Vagina (tissue), 2 donors: ENCODE results near the gene ARL3. TPM values are rescaled to one million over a fixed set of nuclear protein-coding genes. Genes with fewer than 3 reads are reported as not detected.

ENCODE experiments used
- DNase-seq, 2 donors: peaks; one replicate each; pipeline ENCODE4 v3.0.0-alpha.2; 2017; ENCODE audit errors: extremely low spot score in 2 of 2
- H3K27ac ChIP-seq: fragments of 200-600 bp; sonication (generic); one replicate; pipeline ENCODE4 v1.5.1; 2019
- H3K27me3 ChIP-seq: fragments of 200-600 bp; sonication (generic); one replicate; pipeline ENCODE4 v1.5.1; 2019
- H3K36me3 ChIP-seq, 2 donors: fragments of 200-600 bp; sonication (generic); one replicate each; pipeline ENCODE4 v1.5.1; 2017 to 2019
- H3K4me1 ChIP-seq: fragments of 200-600 bp; sonication (generic); one replicate; pipeline ENCODE4 v1.5.1; 2019
- H3K4me3 ChIP-seq, 2 donors: fragments of 200-600 bp; sonication (generic); 1 replicate in 1 of 2; 2 replicates in 1 of 2; pipeline ENCODE4 v1.5.1; 2016 to 2019
- H3K9me3 ChIP-seq: fragments of 200-600 bp; sonication (generic); one replicate; pipeline ENCODE4 v1.5.1; 2019
- CTCF ChIP-seq, 3 experiments: fragments of 450-650 bp in 2 of 3; fragments of 200-600 bp in 1 of 3; sonication (generic) in 1 of 3; IDR thresholded peaks; one replicate each; pipeline ENCODE4 v1.5.1; 2017 to 2019; ENCODE audit warnings: antibody characterized with exemption in 3 of 3, mild to moderate bottlenecking in 2 of 3, moderate library complexity in 2 of 3
- POLR2A ChIP-seq, 2 donors: fragments of 450-650 bp; IDR thresholded peaks; one replicate each; pipeline ENCODE4 v1.6.1; 2017; ENCODE audit warnings: antibody characterized with exemption in 2 of 2, mild to moderate bottlenecking in 2 of 2, moderate library complexity in 2 of 2
- POLR2AphosphoS5 ChIP-seq, 2 donors: sonication (generic); formaldehyde crosslinking; IDR thresholded peaks; one replicate each; pipeline ENCODE4 v1.9.0; 2017; ENCODE audit warnings: antibody characterized with exemption in 2 of 2, mild to moderate bottlenecking in 2 of 2, low read depth in 1 of 2; ENCODE audit not compliant: insufficient read depth in 1 of 2
- intact Hi-C: fragments of 100-400 bp; cut with DNase I; formaldehyde crosslinking; loops from one replicate; pipeline ENCODE4 v1.15.1; 2023
- total RNA-seq: library from RNA; depleted of rRNA; stranded (reverse); fragments of >200 nt; gene quantifications from one replicate; pipeline ENCODE4 v1.2.3, GENCODE V29; 2016

The ARL3 gene
- total RNA-seq, 1 donor from 2014 or later: 7.4 TPM

GRCh38 chr10:102752934-102753664, 38.9 kb upstream of the ARL3 start:
- Histone ChIP-seq H3K36me3 (no peaks in the 10 kb centered on the region), H3K27me3 (no peaks in the 10 kb centered on the region), H3K9me3 (no peaks in the 10 kb centered on the region), H3K4me1 (peaks cover 51% of the 10 kb centered on the region), H3K4me3 (no peak overlapping the region), H3K27ac (peak overlapping the region; percentile 78)
- TF ChIP-seq CTCF (IDR thresholded peaks at IDR 0.05): peak in 2 of 3 experiments; percentile 35 to 55
- TF ChIP-seq POLR2A (IDR thresholded peaks at IDR 0.05): no peak
- no peak for DNase-seq
- intact Hi-C loops: no loop called here

DNA sequence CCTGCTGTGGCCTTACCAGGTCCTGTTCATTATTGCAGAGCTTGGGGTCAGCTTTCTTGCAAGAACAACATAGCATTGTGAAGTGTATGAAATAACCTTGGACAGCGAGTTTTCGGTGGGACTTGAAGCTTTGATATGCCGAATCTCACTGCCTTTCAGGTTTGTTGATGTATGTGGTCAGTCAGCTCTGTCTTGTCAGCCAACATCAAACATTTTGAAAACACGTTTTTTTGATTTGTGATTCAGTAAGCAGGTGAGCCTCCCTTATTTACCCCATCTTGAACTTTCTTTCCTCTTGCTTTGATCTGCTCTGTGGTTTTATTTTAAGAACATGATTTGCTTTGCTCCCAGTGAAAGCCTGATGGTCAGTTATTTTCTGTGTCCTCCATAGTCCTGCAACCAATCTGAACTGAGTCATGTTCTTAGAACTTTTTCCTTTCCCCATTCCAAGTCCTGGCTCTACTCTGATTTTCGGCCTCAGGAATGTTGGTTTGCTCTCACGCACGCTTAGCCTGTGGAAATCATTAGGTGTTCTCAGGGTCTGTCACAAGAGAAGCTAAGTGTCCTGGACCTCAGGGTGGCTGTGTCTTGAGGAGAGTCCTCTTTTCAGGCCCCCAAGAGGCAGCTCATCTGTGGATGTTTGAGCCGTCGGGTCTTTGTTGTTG, 38.2 kb upstream of the ARL3 start:
- TF ChIP-seq POLR2A (IDR thresholded peaks at IDR 0.05): no peak
- peak; percentile 11 to 22 for TF ChIP-seq POLR2AphosphoS5 (IDR thresholded peaks at IDR 0.05; ENCODE audit: insufficient read depth in 1 of 2, low read depth in 1 of 2)
- no peak for TF ChIP-seq CTCF (IDR thresholded peaks at IDR 0.05)
- H3K27ac ChIP-seq: peak overlapping the region; percentile 78
- H3K27me3 ChIP-seq: no peaks in the 10 kb centered on the region
- peaks cover 51% of the 10 kb centered on the region for H3K4me1 ChIP-seq
- no peak overlapping the region for H3K4me3 ChIP-seq
- intact Hi-C loops: no loop called here
- no peaks in the 10 kb centered on the region for H3K9me3 ChIP-seq
- H3K36me3 ChIP-seq: no peaks in the 10 kb centered on the region
- no peak for DNase-seq

- Histone ChIP-seq H3K4me3 (peak overlapping the region; percentile 88 to 99), H3K36me3 (no peaks in the 10 kb centered on the region), H3K27ac (peak overlapping the region; percentile 91), H3K9me3 (no peaks in the 10 kb centered on the region), H3K4me1 (peaks cover 44% of the 10 kb centered on the region), H3K27me3 (no peaks in the 10 kb centered on the region)
- intact Hi-C loops: no loop called here
- DNase-seq: no peak
- TF ChIP-seq POLR2AphosphoS5 (IDR thresholded peaks at IDR 0.05; ENCODE audit: insufficient read depth in 1 of 2, low read depth in 1 of 2) (no peak), CTCF (IDR thresholded peaks at IDR 0.05) (no peak), POLR2A (IDR thresholded peaks at IDR 0.05) (no peak)
Measured at GRCh38 chr10:102745157-102745556, 31.0 kb upstream of the ARL3 start.

- Histone ChIP-seq H3K4me1 (peaks cover 44% of the 10 kb centered on the region), H3K27ac (peak overlapping the region; percentile 91), H3K4me3 (peak overlapping the region; percentile 88 to 99), H3K36me3 (no peaks in the 10 kb centered on the region), H3K9me3 (no peaks in the 10 kb centered on the region), H3K27me3 (no peaks in the 10 kb centered on the region)
- TF ChIP-seq POLR2A (IDR thresholded peaks at IDR 0.05) (no peak), CTCF (IDR thresholded peaks at IDR 0.05) (no peak), POLR2AphosphoS5 (IDR thresholded peaks at IDR 0.05; ENCODE audit: insufficient read depth in 1 of 2, low read depth in 1 of 2) (no peak)
- no peak for DNase-seq
- intact Hi-C loops: loop anchor here (5.0 kb wide), 2 partner anchors 33 to 73 kb away; no protein-coding TSS in a partner anchor
Measured at GRCh38 chr10:102744374-102745051, 30.3 kb upstream of the ARL3 start.
